AG09319 (cell line): Measurements from ENCODE around the gene CD53.
"Not testable (repeated sequence)": the region's sequence is repeated elsewhere in the genome, so short reads cannot be mapped to it uniquely, and the experiment has no call there.

Experiments used
- DNase-seq: peaks from one replicate; pipeline ENCODE4 v3.0.0-alpha.2; 2010; ENCODE audit warnings: low read depth; ENCODE audit errors: extremely low read depth
- TF ChIP-seq, protein P1 (sequence below): IDR thresholded peaks from 2 replicates; pipeline ENCODE4 v1.5.1; 2011; ENCODE audit warnings: low read depth, mild to moderate bottlenecking, inconsistent platforms, low read length, moderate library complexity

CD53 gene

GRCh38 chr1:110918016-110918415, 45.1 kb downstream of the CD53 start:
- no peak for DNase-seq
- TF ChIP-seq, protein P1, sequence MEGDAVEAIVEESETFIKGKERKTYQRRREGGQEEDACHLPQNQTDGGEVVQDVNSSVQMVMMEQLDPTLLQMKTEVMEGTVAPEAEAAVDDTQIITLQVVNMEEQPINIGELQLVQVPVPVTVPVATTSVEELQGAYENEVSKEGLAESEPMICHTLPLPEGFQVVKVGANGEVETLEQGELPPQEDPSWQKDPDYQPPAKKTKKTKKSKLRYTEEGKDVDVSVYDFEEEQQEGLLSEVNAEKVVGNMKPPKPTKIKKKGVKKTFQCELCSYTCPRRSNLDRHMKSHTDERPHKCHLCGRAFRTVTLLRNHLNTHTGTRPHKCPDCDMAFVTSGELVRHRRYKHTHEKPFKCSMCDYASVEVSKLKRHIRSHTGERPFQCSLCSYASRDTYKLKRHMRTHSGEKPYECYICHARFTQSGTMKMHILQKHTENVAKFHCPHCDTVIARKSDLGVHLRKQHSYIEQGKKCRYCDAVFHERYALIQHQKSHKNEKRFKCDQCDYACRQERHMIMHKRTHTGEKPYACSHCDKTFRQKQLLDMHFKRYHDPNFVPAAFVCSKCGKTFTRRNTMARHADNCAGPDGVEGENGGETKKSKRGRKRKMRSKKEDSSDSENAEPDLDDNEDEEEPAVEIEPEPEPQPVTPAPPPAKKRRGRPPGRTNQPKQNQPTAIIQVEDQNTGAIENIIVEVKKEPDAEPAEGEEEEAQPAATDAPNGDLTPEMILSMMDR, result no peak

- no peak for DNase-seq
- TF ChIP-seq, protein P1, result no peak
These were observed 49.0 kb downstream of the CD53 start for GRCh38 chr1:110921953-110922352.

GRCh38 chr1:110927484-110928075, 54.6 kb downstream of the CD53 start:
- TF ChIP-seq, protein P1, result no peak
- DNase-seq, result no peak

GRCh38 chr1:110928191-110928590, 55.2 kb downstream of the CD53 start:
- no peak for DNase-seq
- TF ChIP-seq, protein P1, result no peak

DNA sequence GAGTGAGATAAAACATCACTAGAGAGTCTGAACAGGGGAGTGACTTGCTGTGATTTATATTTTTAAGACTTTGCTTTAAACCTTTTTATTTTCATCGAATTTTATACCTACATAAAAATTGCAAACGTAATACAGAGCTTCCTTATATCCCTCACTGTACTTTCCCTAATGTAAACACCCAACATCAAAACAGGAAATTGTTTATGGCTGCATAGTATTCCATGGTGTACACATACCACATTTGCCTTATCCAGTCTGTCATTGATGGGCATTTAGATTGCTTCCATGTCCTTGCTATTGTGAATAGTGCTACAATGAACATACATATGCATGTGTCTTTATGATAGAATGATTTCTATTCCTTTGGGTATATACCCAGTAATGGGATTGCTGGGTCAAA, 56.0 kb downstream of the CD53 start:
- TF ChIP-seq, protein P1, result no peak
- no peak for DNase-seq

- not testable (repeated sequence) for DNase-seq
These were observed 58.1 kb downstream of the CD53 start for GRCh38 chr1:110931097-110931496.

DNA sequence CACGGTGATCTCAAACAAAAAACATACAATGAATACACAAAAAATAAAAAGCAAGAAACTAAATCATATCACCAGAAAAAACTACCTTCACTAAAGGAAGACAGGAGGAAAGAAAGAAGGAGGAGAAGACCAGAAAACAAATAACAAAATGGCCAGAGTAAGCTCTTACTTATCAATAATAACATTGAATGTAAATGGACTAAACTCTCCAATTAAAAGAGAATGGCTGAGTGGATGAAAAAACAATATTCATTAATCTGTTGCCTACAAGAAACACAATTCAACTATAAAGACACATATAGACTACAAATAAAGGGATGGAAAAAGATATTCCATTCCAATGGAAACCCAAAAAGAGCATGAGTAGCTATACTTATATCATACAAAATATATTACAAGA, 63.6 kb downstream of the CD53 start:
- TF ChIP-seq, protein P1, result no peak

DNA sequence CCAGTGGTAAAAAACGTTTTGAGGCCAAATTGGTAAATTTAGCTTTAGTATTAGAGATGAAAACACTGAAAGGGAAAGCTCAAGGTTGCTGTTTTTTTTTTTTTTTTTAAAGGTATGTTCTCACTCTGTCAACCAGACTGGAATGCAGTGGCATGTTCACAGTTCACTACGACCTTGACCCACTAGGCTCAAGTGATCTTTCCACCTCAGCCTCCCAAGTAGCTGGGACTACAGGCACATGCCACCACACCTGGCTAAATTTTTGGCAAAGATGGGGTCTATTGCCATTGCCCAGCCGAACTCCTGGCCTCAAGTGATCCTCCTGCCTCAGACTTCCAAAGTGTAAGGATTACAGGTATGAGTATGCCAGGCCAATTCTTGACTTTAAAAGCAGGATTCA, 71.9 kb downstream of the CD53 start:
- DNase-seq, result no peak
- TF ChIP-seq, protein P1, result no peak

More for the DNA sequence above, 63.6 kb downstream of the CD53 start:
- no peak for DNase-seq
